Panc1 (cell line): ENCODE measurements around the gene IL13.

Experiments used
- POLR2AphosphoS5 ChIP-seq: IDR thresholded peaks from 2 replicates; pipeline ENCODE4 v1.6.1; 2012; ENCODE audit warnings: mild to moderate bottlenecking, low read depth, low read length, moderate library complexity
- REST ChIP-seq, 2 experiments: IDR thresholded peaks; 2 replicates each; pipeline ENCODE4 v1.6.1; 2011 to 2012; ENCODE audit warnings: low read depth in 2 of 2, control low read depth in 1 of 2, low read length in 1 of 2, mild to moderate bottlenecking in 1 of 2, moderate library complexity in 1 of 2; ENCODE audit not compliant: insufficient read depth in 1 of 2

- TF ChIP-seq REST (IDR thresholded peaks at IDR 0.05; ENCODE audit: insufficient read depth in 1 of 2, low read depth in 2 of 2, low read length in 1 of 2) (no peak), POLR2AphosphoS5 (no peak)
These were observed 4.0 kb downstream of the IL13 start for GRCh38 chr5:132662004-132662401.
